ENCODE results near the gene ZNF566. TPM values are rescaled to one million over a fixed set of nuclear protein-coding genes. Genes with fewer than 3 reads are reported as not detected.

Gene ZNF566
- total and polyA plus RNA-seq, 2 donors (not counting 1 experiment from before 2014, with no cell fraction given): 6.0 to 15.4 TPM

DNA sequence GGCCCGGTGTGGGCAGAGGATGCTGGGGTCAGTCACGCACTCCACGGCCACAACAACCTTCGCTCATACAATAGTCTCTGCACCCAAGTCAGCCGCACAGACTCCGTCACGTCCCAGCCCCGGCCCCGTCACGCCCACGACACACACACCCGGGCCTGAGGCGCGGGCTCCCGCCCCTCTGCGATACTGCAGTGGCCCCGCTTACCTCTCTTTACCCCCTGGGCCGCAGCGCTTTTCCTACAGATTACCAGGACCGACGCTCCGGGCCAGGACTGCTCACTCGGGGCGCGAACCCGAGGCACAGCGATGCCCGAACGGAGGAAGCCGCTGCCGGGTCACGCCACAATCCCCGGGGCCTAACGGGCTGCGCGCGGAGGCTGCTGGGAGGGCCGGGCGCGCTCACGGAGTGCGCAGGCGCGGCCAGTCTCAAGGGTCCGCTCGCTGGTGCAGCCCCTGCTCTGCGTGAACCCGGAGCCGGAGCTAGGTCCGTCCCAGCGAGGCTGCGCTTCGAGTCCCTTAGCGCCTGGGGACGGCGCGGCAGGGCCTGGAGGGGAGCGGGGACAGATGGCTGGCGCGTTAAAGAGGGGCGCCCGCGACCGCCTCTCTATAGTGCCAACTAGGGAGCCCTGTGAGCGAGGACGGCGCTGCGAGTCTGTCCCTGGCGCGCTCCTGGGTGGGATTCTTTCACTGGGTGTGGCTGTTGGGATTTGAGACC lies 70.9 kb downstream of the ZNF566 start, which contains the start of gene ZFP82:
Gene ZFP82 (minus strand): TSS at position 358 of the 715 bp plus-strand sequence. CDS start 8,855 bp downstream, outside the sequence.
- no peaks in the 10 kb centered on the region for H3K4me1 ChIP-seq (ENCODE audit: control insufficient read depth, extremely low read depth, insufficient read depth, low read length)
- peak within 1 kb of the TSS; percentile 73 for H3K9ac ChIP-seq (ENCODE audit: insufficient read depth, low read length)
- peak within 1 kb of the TSS; percentile 86 for H2AFZ ChIP-seq (ENCODE audit: low read length)
- peak within 1 kb of the TSS; percentile 86 for H3K27ac ChIP-seq (ENCODE audit: insufficient read depth, low read length)
- H3K4me2 ChIP-seq (ENCODE audit: extremely low read depth, insufficient read depth, low read length): peak within 1 kb of the TSS; percentile 77
- no peak for TF ChIP-seq EZH2 (IDR thresholded peaks at IDR 0.05; ENCODE audit: low read length, missing control alignments)
- TF ChIP-seq, protein P1, sequence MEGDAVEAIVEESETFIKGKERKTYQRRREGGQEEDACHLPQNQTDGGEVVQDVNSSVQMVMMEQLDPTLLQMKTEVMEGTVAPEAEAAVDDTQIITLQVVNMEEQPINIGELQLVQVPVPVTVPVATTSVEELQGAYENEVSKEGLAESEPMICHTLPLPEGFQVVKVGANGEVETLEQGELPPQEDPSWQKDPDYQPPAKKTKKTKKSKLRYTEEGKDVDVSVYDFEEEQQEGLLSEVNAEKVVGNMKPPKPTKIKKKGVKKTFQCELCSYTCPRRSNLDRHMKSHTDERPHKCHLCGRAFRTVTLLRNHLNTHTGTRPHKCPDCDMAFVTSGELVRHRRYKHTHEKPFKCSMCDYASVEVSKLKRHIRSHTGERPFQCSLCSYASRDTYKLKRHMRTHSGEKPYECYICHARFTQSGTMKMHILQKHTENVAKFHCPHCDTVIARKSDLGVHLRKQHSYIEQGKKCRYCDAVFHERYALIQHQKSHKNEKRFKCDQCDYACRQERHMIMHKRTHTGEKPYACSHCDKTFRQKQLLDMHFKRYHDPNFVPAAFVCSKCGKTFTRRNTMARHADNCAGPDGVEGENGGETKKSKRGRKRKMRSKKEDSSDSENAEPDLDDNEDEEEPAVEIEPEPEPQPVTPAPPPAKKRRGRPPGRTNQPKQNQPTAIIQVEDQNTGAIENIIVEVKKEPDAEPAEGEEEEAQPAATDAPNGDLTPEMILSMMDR (conservative IDR thresholded peaks at IDR 0.05 in 1 of 2, IDR thresholded peaks at IDR 0.05 in 1 of 2; ENCODE audit: low read depth in 1 of 2, low read length in 2 of 2): no peak
- H3K79me2 ChIP-seq (ENCODE audit: control insufficient read depth, insufficient read depth, low read length): peaks cover 10% of the 10 kb centered on the region
- no peaks in the 10 kb centered on the region for H3K36me3 ChIP-seq (ENCODE audit: control insufficient read depth, insufficient read depth, low read length)
- H4K20me1 ChIP-seq (ENCODE audit: control insufficient read depth, extremely low read depth, insufficient read depth, low read length): no peaks in the 10 kb centered on the region
- peak within 1 kb of the TSS; percentile 55 to 79 (median 63) for H3K4me3 ChIP-seq (replicated peaks in 1 of 4; ENCODE audit: control extremely low read depth in 1 of 4, insufficient read depth in 1 of 4, low read depth in 3 of 4, low read length in 4 of 4)
- DNase-seq (ENCODE audit: low read depth in 2 of 2): peak; percentile 81
- H3K27me3 ChIP-seq (ENCODE audit: control insufficient read depth, insufficient read depth, low read length): no peaks in the 10 kb centered on the region
- no peaks in the 10 kb centered on the region for H3K9me3 ChIP-seq (ENCODE audit: control insufficient read depth, insufficient read depth, low read depth, low read length)

GRCh38 chr19:36417752-36418286 lies 71.5 kb downstream of the ZNF566 start:
- Histone ChIP-seq H3K4me3 (replicated peaks in 1 of 4; ENCODE audit: control extremely low read depth in 1 of 4, insufficient read depth in 1 of 4, low read depth in 3 of 4, low read length in 4 of 4) (peak overlapping the region; percentile 55 to 79 (median 63)), H3K9ac (ENCODE audit: insufficient read depth, low read length) (peak overlapping the region; percentile 73), H2AFZ (ENCODE audit: low read length) (peak overlapping the region; percentile 86), H3K27ac (ENCODE audit: insufficient read depth, low read length) (peak overlapping the region; percentile 86), H3K79me2 (ENCODE audit: control insufficient read depth, insufficient read depth, low read length) (peaks cover 10% of the 10 kb centered on the region), H3K9me3 (ENCODE audit: control insufficient read depth, insufficient read depth, low read depth, low read length) (no peaks in the 10 kb centered on the region), H3K4me1 (ENCODE audit: control insufficient read depth, extremely low read depth, insufficient read depth, low read length) (no peaks in the 10 kb centered on the region), H3K4me2 (ENCODE audit: extremely low read depth, insufficient read depth, low read length) (peak overlapping the region; percentile 77), H3K27me3 (ENCODE audit: control insufficient read depth, insufficient read depth, low read length) (no peaks in the 10 kb centered on the region), H4K20me1 (ENCODE audit: control insufficient read depth, extremely low read depth, insufficient read depth, low read length) (no peaks in the 10 kb centered on the region), H3K36me3 (ENCODE audit: control insufficient read depth, insufficient read depth, low read length) (no peaks in the 10 kb centered on the region)
- no peak for DNase-seq (ENCODE audit: low read depth in 2 of 2)
- TF ChIP-seq, protein P1 (conservative IDR thresholded peaks at IDR 0.05 in 1 of 2, IDR thresholded peaks at IDR 0.05 in 1 of 2; ENCODE audit: low read depth in 1 of 2, low read length in 2 of 2): no peak
- no peak for TF ChIP-seq EZH2 (IDR thresholded peaks at IDR 0.05; ENCODE audit: low read length, missing control alignments)

DNA sequence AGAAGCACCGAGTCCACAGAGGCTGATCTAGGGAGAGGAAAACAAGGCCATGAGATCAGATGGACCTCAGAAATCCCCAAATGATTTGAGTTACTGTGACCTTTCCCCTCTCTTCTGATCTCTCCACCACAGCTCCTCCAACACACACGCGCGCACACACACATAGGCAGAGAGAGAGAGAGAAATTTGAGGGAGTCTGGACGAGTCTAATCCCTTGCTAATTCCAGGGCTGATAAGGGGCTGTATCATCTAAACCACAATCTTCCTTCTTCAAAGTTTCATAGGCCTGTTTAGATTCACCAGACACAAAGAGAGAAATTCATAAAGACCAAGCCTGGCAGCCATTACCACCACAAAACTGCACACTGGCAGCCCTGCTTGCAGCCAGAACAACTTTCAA lies 79.5 kb downstream of the ZNF566 start:
- Histone ChIP-seq H2AFZ (ENCODE audit: low read length) (no peak overlapping the region), H3K4me1 (ENCODE audit: control insufficient read depth, extremely low read depth, insufficient read depth, low read length) (no peaks in the 10 kb centered on the region), H3K9ac (ENCODE audit: insufficient read depth, low read length) (no peak overlapping the region), H3K79me2 (ENCODE audit: control insufficient read depth, insufficient read depth, low read length) (no peaks in the 10 kb centered on the region), H3K27ac (ENCODE audit: insufficient read depth, low read length) (no peak overlapping the region), H3K27me3 (ENCODE audit: control insufficient read depth, insufficient read depth, low read length) (no peaks in the 10 kb centered on the region), H3K36me3 (ENCODE audit: control insufficient read depth, insufficient read depth, low read length) (peaks cover 6% of the 10 kb centered on the region), H3K4me2 (ENCODE audit: extremely low read depth, insufficient read depth, low read length) (no peak overlapping the region), H4K20me1 (ENCODE audit: control insufficient read depth, extremely low read depth, insufficient read depth, low read length) (no peaks in the 10 kb centered on the region), H3K4me3 (replicated peaks in 1 of 4; ENCODE audit: control extremely low read depth in 1 of 4, insufficient read depth in 1 of 4, low read depth in 3 of 4, low read length in 4 of 4) (no peak overlapping the region), H3K9me3 (ENCODE audit: control insufficient read depth, insufficient read depth, low read depth, low read length) (no peaks in the 10 kb centered on the region)
- peak in 1 of 2 donors; percentile 73 for DNase-seq (ENCODE audit: low read depth in 2 of 2)
- no peak for TF ChIP-seq EZH2 (IDR thresholded peaks at IDR 0.05; ENCODE audit: low read length, missing control alignments)
- TF ChIP-seq, protein P1 (conservative IDR thresholded peaks at IDR 0.05 in 1 of 2, IDR thresholded peaks at IDR 0.05 in 1 of 2; ENCODE audit: low read depth in 1 of 2, low read length in 2 of 2): no peak

All from fibroblast of lung (primary cell).